ENCODE data around the gene THRAP3. TPM values are rescaled to one million over a fixed set of nuclear protein-coding genes. Genes with fewer than 3 reads are reported as not detected.

The THRAP3 gene
- total and polyA plus RNA-seq, 2 of the 8 experiments (the other 6 are each of a cell fraction or from before 2014, with no cell fraction given) = 40.2 to 183 TPM

- H2AFZ ChIP-seq (ENCODE audit: low read length) = no peak overlapping the region
- no peak overlapping the region for H4K91ac ChIP-seq (replicated peaks; ENCODE audit: insufficient read length, low read length)
- H3K36me3 ChIP-seq (ENCODE audit: control insufficient read depth in 2 of 4, insufficient read depth in 4 of 4, low read length in 3 of 4) = peaks cover 5 to 14% (median 8%) of the 10 kb centered on the region in 4 experiments; a peak in 7 of 8 replicates
- ChIA-PET CTCF (ENCODE audit: partially characterized antibody) (interaction anchor here (1.1 to 16.0 kb wide), 5 partner anchors 9 to 45 kb away, joined by 3 to 162 read pairs (median 16); partner anchors contain the start of genes MAP7D1 and TRAPPC3), POLR2A (ENCODE audit: partially characterized antibody) (interaction anchor here (0.9 to 6.7 kb wide), 7 partner anchors 8 to 127 kb away, joined by 3 to 44 read pairs (median 8); partner anchors contain the start of genes MAP7D1, SH3D21 and TRAPPC3)
- no peak overlapping the region for H3K23ac ChIP-seq (ENCODE audit: insufficient read length)
- peak overlapping the region in 3 of 4 experiments; percentile 3 to 30 (median 4); a peak in 4 of 8 replicates for H3K4me3 ChIP-seq (ENCODE audit: extremely low read depth in 1 of 4, insufficient read depth in 2 of 4, low read depth in 3 of 4, low read length in 4 of 4)
- H4K20me1 ChIP-seq (replicated peaks in 1 of 2; ENCODE audit: control insufficient read depth in 1 of 2, insufficient read depth in 2 of 2, low read length in 2 of 2) = peaks cover 12 to 22% of the 10 kb centered on the region in 2 experiments
- peak overlapping the region; percentile 38; the same call in 1 of the 2 replicates for H3K27ac ChIP-seq (ENCODE audit: low read depth, low read length)
- H3K4me2 ChIP-seq (ENCODE audit: insufficient read depth in 1 of 2, low read depth in 2 of 2, low read length in 2 of 2) = peak overlapping the region; percentile 51 to 90
- H3K23me2 ChIP-seq (ENCODE audit: low read depth, low read length) = peaks cover 13% of the 10 kb centered on the region; the same call in 1 of the 2 replicates
- no peaks in the 10 kb centered on the region for H3K27me3 ChIP-seq (replicated peaks in 1 of 4; ENCODE audit: control insufficient read depth in 3 of 4, extremely low read depth in 1 of 4, insufficient read depth in 3 of 4, low read length in 3 of 4)
- TF ChIP-seq BACH1 (IDR thresholded peaks at IDR 0.05; ENCODE audit: low read length) (no peak), SP1 (IDR thresholded peaks at IDR 0.05; ENCODE audit: low read depth, low read length) (0 out of 2 replicates have a peak, but pooled peaks have one; percentile 39)
- H2AK5ac ChIP-seq (ENCODE audit: low read depth, low read length) = no peak overlapping the region
- H2BK15ac ChIP-seq (ENCODE audit: low read length) = no peak overlapping the region
- DNase-seq (ENCODE audit: low read depth in 1 of 2, low spot score in 2 of 2) (no peak), FAIRE-seq (no peak)
- H2BK12ac ChIP-seq (ENCODE audit: low read depth, low read length) = no peak overlapping the region
- no peak overlapping the region for H2BK20ac ChIP-seq (ENCODE audit: low read length)
- H3K56ac ChIP-seq (replicated peaks; ENCODE audit: insufficient read length, low read depth, low read length) = no peak overlapping the region
- peaks cover 8 to 36% (median 28%) of the 10 kb centered on the region in 4 experiments for H3K4me1 ChIP-seq (replicated peaks in 1 of 4; ENCODE audit: control insufficient read depth in 3 of 4, insufficient read depth in 4 of 4, low read length in 3 of 4)
- H3K9me3 ChIP-seq (ENCODE audit: insufficient read depth in 2 of 2, low read depth in 1 of 2, low read length in 1 of 2) = no peaks in the 10 kb centered on the region
- no peak overlapping the region for H3K14ac ChIP-seq (ENCODE audit: insufficient read length)
- no peak overlapping the region for H3K18ac ChIP-seq (ENCODE audit: extremely low read depth, low read length)
- WGBS, 2 experiments (ENCODE audit: extremely low coverage in 1 of 2, insufficient coverage in 1 of 2, insufficient read length in 1 of 2, insufficient replicate concordance in 2 of 2, low coverage in 1 of 2, low lambda C conversion rate in 2 of 2, missing lambda C conversion rate in 1 of 2) = 67% methylated on average over 19 of the region's 19 CpGs; no CpG with 5 or more reads in 1 of the 2 experiments
- peak overlapping the region; percentile 66; the same call in 1 of the 2 replicates for H2BK5ac ChIP-seq (ENCODE audit: low read depth, low read length)
- no peak overlapping the region for H3K9ac ChIP-seq (replicated peaks in 1 of 4; ENCODE audit: extremely low read depth in 1 of 4, low read depth in 3 of 4, low read length in 3 of 4)
- H4K5ac ChIP-seq (ENCODE audit: insufficient read length, low read depth, low read length) = no peak overlapping the region
- no peak overlapping the region for H3K4ac ChIP-seq (replicated peaks; ENCODE audit: insufficient read length, low read depth, low read length)
- H3K79me1 ChIP-seq (ENCODE audit: low read depth, low read length) = no peaks in the 10 kb centered on the region
- H4K8ac ChIP-seq (ENCODE audit: extremely low read depth, insufficient read depth, low read length) = no peak overlapping the region
- no peaks in the 10 kb centered on the region for H3K79me2 ChIP-seq (ENCODE audit: control insufficient read depth in 1 of 2, insufficient read depth in 2 of 2, low read length in 2 of 2)
- H2BK120ac ChIP-seq (replicated peaks; ENCODE audit: low read depth, low read length) = no peak overlapping the region
These were observed 45.0 kb upstream of the THRAP3 start for GRCh38 chr1:36179220-36179600.

Measured in H1 (cell line).